ENCODE results near the gene TESMIN.

Gene TESMIN

DNA sequence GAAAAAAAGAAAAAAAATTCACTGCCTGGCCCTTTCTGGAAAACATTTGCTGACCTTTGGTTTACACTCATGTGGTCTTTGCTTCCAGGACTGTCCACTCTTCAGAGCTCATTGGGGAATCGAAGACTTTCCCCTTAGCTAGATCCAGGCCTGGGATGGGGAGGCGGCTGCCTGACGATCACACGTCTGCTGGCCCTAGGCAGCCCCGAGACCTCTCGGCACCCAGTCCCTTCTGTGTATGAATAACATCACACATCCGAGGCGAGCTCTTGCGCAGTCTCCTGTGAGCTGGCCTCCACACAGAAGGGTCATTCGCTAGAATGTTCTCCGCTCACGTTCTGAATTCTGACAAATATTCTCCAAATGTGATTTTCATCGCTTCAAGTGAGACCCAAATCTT, 92.7 kb downstream of the TESMIN start:
- DNase-seq = no peak

DNA sequence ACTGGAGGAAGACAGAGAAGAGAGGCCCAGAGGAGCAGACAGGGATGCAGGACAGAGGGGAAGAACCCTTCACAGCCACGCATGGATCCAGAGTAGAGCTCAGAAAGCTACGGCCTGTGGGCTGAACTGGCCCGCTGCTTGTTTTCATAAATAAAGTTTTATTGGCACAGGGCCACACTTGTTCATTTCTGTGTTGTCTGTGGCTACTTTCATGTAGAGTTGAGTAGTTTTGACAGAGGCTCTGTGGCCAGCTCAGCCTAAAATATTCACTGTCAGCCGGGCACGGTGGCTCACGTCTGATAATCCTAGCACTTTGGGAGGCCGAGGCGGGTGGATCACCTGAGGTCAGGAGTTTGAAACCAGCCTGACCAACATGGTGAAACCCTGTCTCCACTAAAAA, 93.2 kb downstream of the TESMIN start:
- DNase-seq = no peak

All from stimulated activated CD4-positive, alpha-beta T cell treated with anti-CD3 and anti-CD28 coated beads, Interleukin-2, amount 100 ng/mL, for 48 hours (primary cell).